Liver (tissue), 3 donors: ENCODE results near the gene TRMT1L.

Experiments
- CTCF ChIP-seq: fragments of 150-350 bp; IDR thresholded peaks from 2 replicates; pipeline ENCODE4 v1.5.1; 2017; ENCODE audit warnings: improper control_type of control experiment, low read depth, low read length; ENCODE audit not compliant: missing input control
- GABPA ChIP-seq, 2 donors: IDR thresholded peaks in 1 of 2; conservative IDR thresholded peaks in 1 of 2; 2 replicates each; pipeline ENCODE4 v1.6.1; 2016; ENCODE audit warnings: antibody characterized with exemption in 2 of 2, mild to moderate bottlenecking in 1 of 2, moderate library complexity in 1 of 2
- RAD21 ChIP-seq, 2 donors: IDR thresholded peaks; 2 replicates each; pipeline ENCODE4 v1.6.1; 2016; ENCODE audit warnings: antibody characterized with exemption in 2 of 2, mild to moderate bottlenecking in 2 of 2
- REST ChIP-seq: IDR thresholded peaks from 2 replicates; pipeline ENCODE4 v1.6.1; 2016; ENCODE audit warnings: antibody characterized with exemption, mild to moderate bottlenecking
- donor health status: healthy.
- donor health status: healthy.

GRCh38 chr1:185105121-185105520 lies 51.6 kb downstream of the TRMT1L start:
- TF ChIP-seq RAD21 (IDR thresholded peaks at IDR 0.05): no peak
- TF ChIP-seq GABPA (IDR thresholded peaks at IDR 0.05 in 1 of 2, conservative IDR thresholded peaks at IDR 0.05 in 1 of 2): no peak
- no peak for TF ChIP-seq CTCF
- TF ChIP-seq REST: no peak
